ENCODE measurements around the gene PER1.

The PER1 gene

GRCh38 chr17:8164815-8165131, 12.6 kb upstream of the PER1 start:
- DNase-seq = no peak

- DNase-seq = peak; percentile 21
These were observed 12.0 kb upstream of the PER1 start for GRCh38 chr17:8163978-8164814.

GRCh38 chr17:8162997-8163977, 11.1 kb upstream of the PER1 start:
- DNase-seq = peak; percentile 35

GRCh38 chr17:8162233-8162996, 10.2 kb upstream of the PER1 start, which contains the start of gene VAMP2:
Gene VAMP2 (minus strand): TSS chr17:8162948. CDS start chr17:8162879, 69 bp downstream.
- DNase-seq = no peak

- no peak for DNase-seq
These were observed 9.4 kb upstream of the PER1 start for GRCh38 chr17:8161289-8162232.

GRCh38 chr17:8160741-8161221, 8.6 kb upstream of the PER1 start:
- DNase-seq = no peak

- DNase-seq = no peak
These were observed 8.0 kb upstream of the PER1 start for GRCh38 chr17:8160224-8160577.

- no peak for DNase-seq
These were observed 7.4 kb upstream of the PER1 start for GRCh38 chr17:8159459-8160223.

- DNase-seq = no peak
These were observed 6.8 kb upstream of the PER1 start for GRCh38 chr17:8159032-8159400.

- DNase-seq = peak; percentile 56
These were observed 6.2 kb upstream of the PER1 start for GRCh38 chr17:8158267-8159031.

- peak; percentile 98 for DNase-seq
These were observed 4.2 kb upstream of the PER1 start for GRCh38 chr17:8156246-8156992.

GRCh38 chr17:8155996-8156245, 3.7 kb upstream of the PER1 start:
- DNase-seq = no peak

- no peak for DNase-seq
These were observed 3.2 kb upstream of the PER1 start for GRCh38 chr17:8155231-8155995.

GRCh38 chr17:8154608-8155155, 2.5 kb upstream of the PER1 start:
- DNase-seq = no peak

GRCh38 chr17:8153957-8154607, 1.9 kb upstream of the PER1 start:
- DNase-seq = peak; percentile 39

- DNase-seq = no peak
These were observed 1.3 kb upstream of the PER1 start for GRCh38 chr17:8153525-8153956.

GRCh38 chr17:8153031-8153451, 837 bp upstream of the PER1 start:
- DNase-seq = no peak

- peak; percentile 52 for DNase-seq
These were observed 528 bp downstream of the PER1 start for GRCh38 chr17:8151641-8152111.
